ENCODE data around the gene SELENOW. TPM values are rescaled to one million over a fixed set of nuclear protein-coding genes. Genes with fewer than 3 reads are reported as not detected.
A peak's percentile ranks its signal among the peaks of the same experiment; 100 is the strongest.
"Not testable (repeated sequence)": the region's sequence is repeated elsewhere in the genome, so short reads cannot be mapped to it uniquely, and the experiment has no call there.

The SELENOW gene
- total RNA-seq, 1 donor from 2014 or later = 450 TPM

GRCh38 chr19:47779524-47780214, 1.2 kb downstream of the SELENOW start:
- Histone ChIP-seq H3K36me3 (ENCODE audit: control insufficient read depth in 3 of 3, insufficient read depth in 3 of 3, low read length in 3 of 3) (peaks cover 29 to 32% (median 31%) of the 10 kb centered on the region in 3 donors), H3K27me3 (ENCODE audit: control insufficient read depth in 3 of 3, insufficient read depth in 3 of 3, low read length in 3 of 3) (no peaks in the 10 kb centered on the region), H3K27ac (ENCODE audit: low read depth, low read length) (peak overlapping the region; percentile 92), H3K4me3 (ENCODE audit: low read length in 3 of 3) (peak overlapping the region; percentile 82 to 91 (median 83)), H3K9me3 (ENCODE audit: control insufficient read depth in 3 of 3, low read length in 3 of 3) (no peaks in the 10 kb centered on the region), H3K4me1 (ENCODE audit: control insufficient read depth in 3 of 3, insufficient read depth in 3 of 3, low read length in 3 of 3) (peaks cover 36 to 44% (median 39%) of the 10 kb centered on the region in 3 donors), H3K9ac (ENCODE audit: low read depth in 1 of 3, low read length in 3 of 3) (peak overlapping the region; percentile 89 to 94 (median 92))

GRCh38 chr19:47780215-47780551, 1.7 kb downstream of the SELENOW start:
- Histone ChIP-seq H3K9me3 (ENCODE audit: control insufficient read depth in 3 of 3, low read length in 3 of 3) (no peaks in the 10 kb centered on the region), H3K4me1 (ENCODE audit: control insufficient read depth in 3 of 3, insufficient read depth in 3 of 3, low read length in 3 of 3) (peaks cover 36 to 44% (median 39%) of the 10 kb centered on the region in 3 donors), H3K27me3 (ENCODE audit: control insufficient read depth in 3 of 3, insufficient read depth in 3 of 3, low read length in 3 of 3) (no peaks in the 10 kb centered on the region), H3K36me3 (ENCODE audit: control insufficient read depth in 3 of 3, insufficient read depth in 3 of 3, low read length in 3 of 3) (peaks cover 31 to 35% (median 35%) of the 10 kb centered on the region in 3 donors), H3K27ac (ENCODE audit: low read depth, low read length) (peak overlapping the region; percentile 92), H3K4me3 (ENCODE audit: low read length in 3 of 3) (peak overlapping the region; percentile 82 to 91 (median 83)), H3K9ac (ENCODE audit: low read depth in 1 of 3, low read length in 3 of 3) (peak overlapping the region; percentile 86 to 92 (median 89))

GRCh38 chr19:47781590-47782262, 3.2 kb downstream of the SELENOW start:
- Histone ChIP-seq H3K27ac (ENCODE audit: low read depth, low read length) (peak overlapping the region; percentile 92), H3K4me1 (ENCODE audit: control insufficient read depth in 3 of 3, insufficient read depth in 3 of 3, low read length in 3 of 3) (peaks cover 43 to 57% (median 43%) of the 10 kb centered on the region in 3 donors), H3K4me3 (ENCODE audit: low read length in 3 of 3) (peak overlapping the region; percentile 23 to 83 (median 52)), H3K36me3 (ENCODE audit: control insufficient read depth in 3 of 3, insufficient read depth in 3 of 3, low read length in 3 of 3) (peaks cover 43 to 44% (median 43%) of the 10 kb centered on the region in 3 donors), H3K27me3 (ENCODE audit: control insufficient read depth in 3 of 3, insufficient read depth in 3 of 3, low read length in 3 of 3) (no peaks in the 10 kb centered on the region), H3K9me3 (ENCODE audit: control insufficient read depth in 3 of 3, low read length in 3 of 3) (no peaks in the 10 kb centered on the region), H3K9ac (ENCODE audit: low read depth in 1 of 3, low read length in 3 of 3) (peak overlapping the region in 2 of 3 donors; percentile 50 to 89)

GRCh38 chr19:47786566-47786965, 8.1 kb downstream of the SELENOW start:
- Histone ChIP-seq H3K4me1 (ENCODE audit: control insufficient read depth in 3 of 3, insufficient read depth in 3 of 3, low read length in 3 of 3) (peaks cover 18 to 33% (median 26%) of the 10 kb centered on the region in 3 donors), H3K9me3 (ENCODE audit: control insufficient read depth in 3 of 3, low read length in 3 of 3) (no peaks in the 10 kb centered on the region), H3K27ac (ENCODE audit: low read depth, low read length) (peak overlapping the region; percentile 62), H3K27me3 (ENCODE audit: control insufficient read depth in 3 of 3, insufficient read depth in 3 of 3, low read length in 3 of 3) (no peaks in the 10 kb centered on the region), H3K36me3 (ENCODE audit: control insufficient read depth in 3 of 3, insufficient read depth in 3 of 3, low read length in 3 of 3) (peaks cover 32 to 35% (median 35%) of the 10 kb centered on the region in 3 donors), H3K4me3 (ENCODE audit: low read length in 3 of 3) (no peak overlapping the region), H3K9ac (ENCODE audit: low read depth in 1 of 3, low read length in 3 of 3) (no peak overlapping the region)

GRCh38 chr19:47787307-47787706, 8.8 kb downstream of the SELENOW start:
- Histone ChIP-seq H3K4me1 (ENCODE audit: control insufficient read depth in 3 of 3, insufficient read depth in 3 of 3, low read length in 3 of 3) (peaks cover 11 to 26% (median 18%) of the 10 kb centered on the region in 3 donors), H3K36me3 (ENCODE audit: control insufficient read depth in 3 of 3, insufficient read depth in 3 of 3, low read length in 3 of 3) (peaks cover 27 to 31% (median 28%) of the 10 kb centered on the region in 3 donors), H3K27ac (ENCODE audit: low read depth, low read length) (peak overlapping the region; percentile 62)
- not testable (repeated sequence) for H3K9ac ChIP-seq (ENCODE audit: low read depth in 1 of 3, low read length in 3 of 3); H3K27me3 ChIP-seq (ENCODE audit: control insufficient read depth in 3 of 3, insufficient read depth in 3 of 3, low read length in 3 of 3); H3K9me3 ChIP-seq (ENCODE audit: control insufficient read depth in 3 of 3, low read length in 3 of 3); H3K4me3 ChIP-seq (ENCODE audit: low read length in 3 of 3)

GRCh38 chr19:47789811-47790210, 11.3 kb downstream of the SELENOW start:
- H3K4me3 ChIP-seq (ENCODE audit: low read length in 3 of 3); H3K9me3 ChIP-seq (ENCODE audit: control insufficient read depth in 3 of 3, low read length in 3 of 3); H3K27me3 ChIP-seq (ENCODE audit: control insufficient read depth in 3 of 3, insufficient read depth in 3 of 3, low read length in 3 of 3); H3K9ac ChIP-seq (ENCODE audit: low read depth in 1 of 3, low read length in 3 of 3); H3K27ac ChIP-seq (ENCODE audit: low read depth, low read length): not testable (repeated sequence)
- H3K36me3 ChIP-seq (ENCODE audit: control insufficient read depth in 3 of 3, insufficient read depth in 3 of 3, low read length in 3 of 3) = peaks cover 10 to 13% (median 13%) of the 10 kb centered on the region in 3 donors
- peaks cover 10 to 19% (median 15%) of the 10 kb centered on the region in 3 donors for H3K4me1 ChIP-seq (ENCODE audit: control insufficient read depth in 3 of 3, insufficient read depth in 3 of 3, low read length in 3 of 3)

- Histone ChIP-seq H3K9ac (ENCODE audit: low read depth in 1 of 3, low read length in 3 of 3) (peak overlapping the region in 1 of 3 donors; percentile 16), H3K36me3 (ENCODE audit: control insufficient read depth in 3 of 3, insufficient read depth in 3 of 3, low read length in 3 of 3) (peaks cover 6 to 10% (median 9%) of the 10 kb centered on the region in 3 donors), H3K4me3 (ENCODE audit: low read length in 3 of 3) (no peak overlapping the region)
Observed at GRCh38 chr19:47790398-47790814, 11.9 kb downstream of the SELENOW start.

GRCh38 chr19:47792616-47793015, 14.1 kb downstream of the SELENOW start:
- Histone ChIP-seq H3K36me3 (ENCODE audit: control insufficient read depth in 3 of 3, insufficient read depth in 3 of 3, low read length in 3 of 3) (peaks cover 0 to 2% (median 0%) of the 10 kb centered on the region in 3 donors), H3K27ac (ENCODE audit: low read depth, low read length) (no peak overlapping the region), H3K4me1 (ENCODE audit: control insufficient read depth in 3 of 3, insufficient read depth in 3 of 3, low read length in 3 of 3) (peaks cover 0 to 5% (median 0%) of the 10 kb centered on the region in 3 donors), H3K9ac (ENCODE audit: low read depth in 1 of 3, low read length in 3 of 3) (no peak overlapping the region), H3K27me3 (ENCODE audit: control insufficient read depth in 3 of 3, insufficient read depth in 3 of 3, low read length in 3 of 3) (no peaks in the 10 kb centered on the region), H3K4me3 (ENCODE audit: low read length in 3 of 3) (no peak overlapping the region), H3K9me3 (ENCODE audit: control insufficient read depth in 3 of 3, low read length in 3 of 3) (no peaks in the 10 kb centered on the region)

More at GRCh38 chr19:47790398-47790814, 11.9 kb downstream of the SELENOW start:
- no peak overlapping the region for H3K27ac ChIP-seq (ENCODE audit: low read depth, low read length)
- no peaks in the 10 kb centered on the region for H3K27me3 ChIP-seq (ENCODE audit: control insufficient read depth in 3 of 3, insufficient read depth in 3 of 3, low read length in 3 of 3)
- peaks cover 10 to 19% (median 15%) of the 10 kb centered on the region in 3 donors for H3K4me1 ChIP-seq (ENCODE audit: control insufficient read depth in 3 of 3, insufficient read depth in 3 of 3, low read length in 3 of 3)
- no peaks in the 10 kb centered on the region for H3K9me3 ChIP-seq (ENCODE audit: control insufficient read depth in 3 of 3, low read length in 3 of 3)

GRCh38 chr19:47794526-47794925, 16.0 kb downstream of the SELENOW start:
- no peak overlapping the region for H3K9ac ChIP-seq (ENCODE audit: low read depth in 1 of 3, low read length in 3 of 3)
- no peak overlapping the region for H3K4me3 ChIP-seq (ENCODE audit: low read length in 3 of 3)
- H3K27me3 ChIP-seq (ENCODE audit: control insufficient read depth in 3 of 3, insufficient read depth in 3 of 3, low read length in 3 of 3) = peaks cover 0 to 9% (median 0%) of the 10 kb centered on the region in 3 donors
- H3K36me3 ChIP-seq (ENCODE audit: control insufficient read depth in 3 of 3, insufficient read depth in 3 of 3, low read length in 3 of 3) = no peaks in the 10 kb centered on the region
- no peaks in the 10 kb centered on the region for H3K4me1 ChIP-seq (ENCODE audit: control insufficient read depth in 3 of 3, insufficient read depth in 3 of 3, low read length in 3 of 3)
- H3K27ac ChIP-seq (ENCODE audit: low read depth, low read length) = no peak overlapping the region
- no peaks in the 10 kb centered on the region for H3K9me3 ChIP-seq (ENCODE audit: control insufficient read depth in 3 of 3, low read length in 3 of 3)

GRCh38 chr19:47796785-47797184, 18.3 kb downstream of the SELENOW start:
- Histone ChIP-seq H3K27me3 (ENCODE audit: control insufficient read depth in 3 of 3, insufficient read depth in 3 of 3, low read length in 3 of 3) (peaks cover 0 to 9% (median 0%) of the 10 kb centered on the region in 3 donors), H3K4me1 (ENCODE audit: control insufficient read depth in 3 of 3, insufficient read depth in 3 of 3, low read length in 3 of 3) (no peaks in the 10 kb centered on the region), H3K4me3 (ENCODE audit: low read length in 3 of 3) (no peak overlapping the region), H3K9ac (ENCODE audit: low read depth in 1 of 3, low read length in 3 of 3) (no peak overlapping the region), H3K27ac (ENCODE audit: low read depth, low read length) (no peak overlapping the region), H3K36me3 (ENCODE audit: control insufficient read depth in 3 of 3, insufficient read depth in 3 of 3, low read length in 3 of 3) (no peaks in the 10 kb centered on the region), H3K9me3 (ENCODE audit: control insufficient read depth in 3 of 3, low read length in 3 of 3) (no peaks in the 10 kb centered on the region)

All from skeletal muscle tissue (tissue), 4 donors.